ENCODE results near the gene OLA1.

The OLA1 gene

GRCh38 chr2:174035117-174035635 is 213.2 kb downstream of the OLA1 start:
- TF ChIP-seq RAD21 (IDR thresholded peaks at IDR 0.05; ENCODE audit: low read depth) (no peak), YY1 (IDR thresholded peaks at IDR 0.05; ENCODE audit: low read depth) (no peak), TCF12 (IDR thresholded peaks at IDR 0.05; ENCODE audit: low read depth) (no peak), ZBTB7A (IDR thresholded peaks at IDR 0.05; ENCODE audit: low read depth) (no peak), EGR1 (IDR thresholded peaks at IDR 0.05) (no peak), CREB1 (IDR thresholded peaks at IDR 0.05; ENCODE audit: low read depth) (no peak), NFIC (IDR thresholded peaks at IDR 0.05) (no peak), EP300 (IDR thresholded peaks at IDR 0.05; ENCODE audit: borderline replicate concordance) (no peak), USF1 (IDR thresholded peaks at IDR 0.05) (no peak), FOXM1 (IDR thresholded peaks at IDR 0.05; ENCODE audit: borderline replicate concordance, low read depth) (no peak), TEAD4 (IDR thresholded peaks at IDR 0.05) (no peak), MAX (IDR thresholded peaks at IDR 0.05) (no peak), REST (IDR thresholded peaks at IDR 0.05; ENCODE audit: low read depth) (no peak)

GRCh38 chr2:174033163-174033550 is 215.2 kb downstream of the OLA1 start:
- no peak for TF ChIP-seq CREB1 (IDR thresholded peaks at IDR 0.05; ENCODE audit: low read depth)
- no peak for TF ChIP-seq NFIC (IDR thresholded peaks at IDR 0.05)
- TF ChIP-seq FOXM1 (IDR thresholded peaks at IDR 0.05; ENCODE audit: borderline replicate concordance, low read depth): no peak
- no peak for TF ChIP-seq TCF12 (IDR thresholded peaks at IDR 0.05; ENCODE audit: low read depth)
- no peak for TF ChIP-seq TAF1 (IDR thresholded peaks at IDR 0.05; ENCODE audit: low read depth)
- TF ChIP-seq ZBTB7A (IDR thresholded peaks at IDR 0.05; ENCODE audit: low read depth): no peak
- no peak for TF ChIP-seq RAD21 (IDR thresholded peaks at IDR 0.05; ENCODE audit: low read depth)
- TF ChIP-seq CEBPB (IDR thresholded peaks at IDR 0.05): no peak
- no peak for TF ChIP-seq EP300 (IDR thresholded peaks at IDR 0.05; ENCODE audit: borderline replicate concordance)
- no peak for TF ChIP-seq USF1 (IDR thresholded peaks at IDR 0.05)
- no peak for TF ChIP-seq EGR1 (IDR thresholded peaks at IDR 0.05)
- TF ChIP-seq TEAD4 (IDR thresholded peaks at IDR 0.05): no peak
- TF ChIP-seq MAX (IDR thresholded peaks at IDR 0.05): no peak
- TF ChIP-seq REST (IDR thresholded peaks at IDR 0.05; ENCODE audit: low read depth): no peak

- TF ChIP-seq EGR1 (IDR thresholded peaks at IDR 0.05) (no peak), FOXM1 (IDR thresholded peaks at IDR 0.05; ENCODE audit: borderline replicate concordance, low read depth) (no peak), TCF12 (IDR thresholded peaks at IDR 0.05; ENCODE audit: low read depth) (no peak), MAX (IDR thresholded peaks at IDR 0.05) (no peak), RAD21 (IDR thresholded peaks at IDR 0.05; ENCODE audit: low read depth) (no peak), CEBPB (IDR thresholded peaks at IDR 0.05) (no peak), USF1 (IDR thresholded peaks at IDR 0.05) (no peak), NFIC (IDR thresholded peaks at IDR 0.05) (no peak), TEAD4 (IDR thresholded peaks at IDR 0.05) (no peak), CREB1 (IDR thresholded peaks at IDR 0.05; ENCODE audit: low read depth) (no peak), EP300 (IDR thresholded peaks at IDR 0.05; ENCODE audit: borderline replicate concordance) (no peak), TAF1 (IDR thresholded peaks at IDR 0.05; ENCODE audit: low read depth) (no peak), YY1 (IDR thresholded peaks at IDR 0.05; ENCODE audit: low read depth) (no peak), REST (IDR thresholded peaks at IDR 0.05; ENCODE audit: low read depth) (no peak)
Measured at GRCh38 chr2:174031226-174031625, 217.1 kb downstream of the OLA1 start.
